Measurements from ENCODE around the gene COQ10A.

DNA sequence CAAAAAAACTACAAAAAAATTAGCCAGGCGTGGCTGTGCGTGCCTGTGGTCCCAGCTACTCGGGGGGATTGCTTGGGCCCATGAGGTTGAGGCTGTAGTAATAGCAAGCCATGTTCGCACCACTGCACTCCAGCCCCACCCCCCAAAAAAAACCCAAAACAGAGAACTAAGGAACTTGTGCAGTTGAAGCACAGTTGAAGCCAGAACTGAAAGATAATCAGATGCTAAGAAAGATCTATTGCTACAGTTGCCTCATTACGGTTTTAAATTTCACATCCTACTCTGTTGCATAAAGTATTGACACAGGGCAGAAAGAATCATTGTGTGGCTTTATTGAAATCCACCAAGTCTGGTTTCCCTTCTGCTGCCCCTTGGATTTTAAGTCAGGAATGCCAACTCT is 29.6 kb downstream of the COQ10A start:
- TF ChIP-seq, protein P1, sequence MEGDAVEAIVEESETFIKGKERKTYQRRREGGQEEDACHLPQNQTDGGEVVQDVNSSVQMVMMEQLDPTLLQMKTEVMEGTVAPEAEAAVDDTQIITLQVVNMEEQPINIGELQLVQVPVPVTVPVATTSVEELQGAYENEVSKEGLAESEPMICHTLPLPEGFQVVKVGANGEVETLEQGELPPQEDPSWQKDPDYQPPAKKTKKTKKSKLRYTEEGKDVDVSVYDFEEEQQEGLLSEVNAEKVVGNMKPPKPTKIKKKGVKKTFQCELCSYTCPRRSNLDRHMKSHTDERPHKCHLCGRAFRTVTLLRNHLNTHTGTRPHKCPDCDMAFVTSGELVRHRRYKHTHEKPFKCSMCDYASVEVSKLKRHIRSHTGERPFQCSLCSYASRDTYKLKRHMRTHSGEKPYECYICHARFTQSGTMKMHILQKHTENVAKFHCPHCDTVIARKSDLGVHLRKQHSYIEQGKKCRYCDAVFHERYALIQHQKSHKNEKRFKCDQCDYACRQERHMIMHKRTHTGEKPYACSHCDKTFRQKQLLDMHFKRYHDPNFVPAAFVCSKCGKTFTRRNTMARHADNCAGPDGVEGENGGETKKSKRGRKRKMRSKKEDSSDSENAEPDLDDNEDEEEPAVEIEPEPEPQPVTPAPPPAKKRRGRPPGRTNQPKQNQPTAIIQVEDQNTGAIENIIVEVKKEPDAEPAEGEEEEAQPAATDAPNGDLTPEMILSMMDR (IDR thresholded peaks at IDR 0.05) = no peak
- no peak for TF ChIP-seq POLR2A (IDR thresholded peaks at IDR 0.05)

Measured in testis (tissue), 2 donors.